Activated CD8-positive, alpha-beta memory T cell treated with anti-CD3 and anti-CD28 coated beads for 4 hours (primary cell): ENCODE measurements around the gene RUNX1.

Experiments
- DNase-seq, 2 donors: peaks; one replicate each; pipeline ENCODE4 v3.0.0-alpha.2; 2020; ENCODE audit warnings: low read depth in 2 of 2

Gene RUNX1

DNA sequence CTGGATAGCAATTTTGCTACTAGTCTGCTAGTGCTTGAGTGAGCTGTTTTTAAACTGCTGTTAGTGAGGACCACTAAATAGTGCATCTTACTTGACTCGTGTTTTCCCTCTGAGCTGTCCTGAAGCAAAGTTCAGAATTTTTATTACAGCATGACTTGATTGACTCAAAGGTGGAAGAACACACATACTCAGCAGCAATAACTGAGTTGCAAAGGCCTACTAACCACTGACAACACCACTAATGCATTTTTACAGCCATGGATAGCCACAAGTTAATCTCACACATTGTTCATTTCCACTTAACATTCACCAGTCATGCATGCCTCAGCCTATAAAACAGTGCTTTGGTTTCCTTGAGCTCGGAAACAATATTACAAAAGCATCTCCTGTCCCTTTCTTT, 148.7 kb downstream of the RUNX1 start:
- DNase-seq = no peak

DNA sequence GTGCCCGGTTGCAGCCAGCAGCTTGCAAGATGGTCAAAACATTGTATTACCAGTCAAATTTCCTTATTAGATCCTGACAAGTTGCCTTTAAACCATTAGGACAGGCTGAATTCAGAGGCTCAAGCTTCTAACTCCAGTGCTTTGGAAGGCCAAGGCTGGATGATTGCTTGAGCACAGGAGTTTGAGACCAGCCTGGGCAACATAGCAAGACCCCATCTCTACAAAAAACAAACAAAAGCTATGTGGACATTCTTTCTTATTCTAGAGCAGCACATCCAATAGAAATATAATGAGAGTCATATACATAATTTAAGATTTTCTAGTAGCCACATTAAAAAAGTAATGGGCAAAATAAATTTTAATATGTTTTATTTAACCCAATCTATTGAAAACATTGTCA, 149.3 kb downstream of the RUNX1 start:
- no peak for DNase-seq

DNA sequence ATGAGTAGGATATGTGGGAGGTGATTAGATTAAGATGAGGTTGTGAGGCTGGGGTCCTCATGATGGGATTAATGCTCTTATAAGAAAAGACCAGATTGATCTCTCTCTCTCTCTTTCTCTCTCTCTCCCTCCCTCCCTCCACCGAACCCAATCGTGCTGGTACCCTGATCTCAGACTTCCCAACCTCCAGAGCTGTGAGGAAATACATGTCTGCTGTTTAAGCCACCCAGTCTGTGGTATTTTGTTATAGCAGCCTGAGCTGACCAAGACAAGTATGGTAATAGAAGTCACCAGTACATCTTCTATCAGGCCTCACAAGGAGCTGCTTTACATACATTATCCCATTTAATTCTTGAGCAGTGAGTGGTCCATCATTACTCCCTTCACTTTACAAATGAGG, 149.8 kb downstream of the RUNX1 start:
- DNase-seq = no peak

DNA sequence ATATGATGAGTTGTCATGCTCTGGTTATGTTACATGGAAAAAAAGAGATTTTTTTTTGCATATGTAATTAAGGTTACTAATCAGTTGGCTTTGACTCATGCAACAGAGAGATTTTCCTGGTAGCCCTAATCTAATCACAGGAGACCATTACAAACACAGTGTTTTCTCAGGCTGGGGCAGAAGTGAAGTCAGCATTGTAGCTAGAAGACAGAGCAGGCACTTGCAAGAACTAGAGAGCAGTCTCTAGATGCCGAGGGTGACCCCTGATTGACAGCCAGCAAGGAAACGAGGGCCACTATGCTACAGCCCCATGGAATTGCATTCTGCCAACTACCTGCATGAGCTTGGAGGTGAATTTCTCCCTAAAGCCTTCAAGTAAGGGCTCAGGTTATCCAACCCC, 151.3 kb downstream of the RUNX1 start:
- no peak for DNase-seq

DNA sequence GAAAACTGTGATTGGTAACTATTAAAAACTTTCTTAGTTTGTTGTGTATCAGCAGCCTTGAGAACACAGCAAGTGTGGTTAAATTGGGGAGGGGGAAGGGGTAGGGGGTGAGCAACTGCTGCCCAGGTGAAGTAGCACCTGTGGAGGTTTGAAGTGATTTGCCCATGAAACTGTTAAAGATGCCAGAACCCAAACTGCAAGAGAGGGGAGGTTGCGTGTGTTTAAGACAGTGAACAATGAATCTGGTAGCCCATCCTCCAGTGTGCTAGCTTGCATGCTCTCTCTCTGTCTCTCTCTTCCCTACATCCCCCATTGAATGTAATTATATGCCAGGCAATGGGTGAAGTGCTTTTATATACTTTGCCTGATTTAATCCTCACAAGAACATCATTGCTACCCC, 154.7 kb downstream of the RUNX1 start:
- DNase-seq = no peak

DNA sequence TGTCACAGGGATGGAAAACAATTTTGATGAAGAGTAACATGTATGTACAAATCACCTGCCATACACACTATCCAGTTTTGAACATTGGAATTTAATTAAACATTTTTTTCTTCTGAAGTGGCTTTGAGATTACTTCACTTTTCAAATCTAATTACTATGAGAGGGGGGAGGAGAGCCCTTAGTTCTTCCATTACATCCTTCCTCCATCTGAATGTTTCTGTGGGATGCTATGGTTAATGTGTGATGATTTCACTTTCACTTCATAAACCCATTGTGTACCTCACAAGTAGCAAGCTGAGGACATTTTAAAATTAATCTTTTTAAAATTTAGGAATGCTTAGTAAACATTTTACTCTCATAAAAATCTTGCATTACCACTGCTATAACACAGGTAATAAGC, 156.9 kb downstream of the RUNX1 start:
- DNase-seq = no peak

DNA sequence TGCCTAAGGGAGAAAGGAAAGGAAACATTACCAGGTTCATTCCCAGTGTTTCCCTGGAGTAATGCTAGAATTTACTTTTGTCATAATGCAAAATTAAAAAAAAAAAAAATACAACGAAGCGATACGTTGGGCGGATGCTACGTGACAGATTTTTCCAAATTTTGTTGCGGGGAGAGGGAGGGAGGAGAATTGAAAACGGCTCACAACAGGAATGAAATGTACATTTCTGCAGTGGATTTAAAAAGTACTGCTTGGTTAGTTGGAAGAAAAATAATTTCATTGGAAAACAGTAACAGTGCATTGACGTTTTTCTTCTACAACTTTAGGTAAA, 157.5 kb downstream of the RUNX1 start:
- no peak for DNase-seq

DNA sequence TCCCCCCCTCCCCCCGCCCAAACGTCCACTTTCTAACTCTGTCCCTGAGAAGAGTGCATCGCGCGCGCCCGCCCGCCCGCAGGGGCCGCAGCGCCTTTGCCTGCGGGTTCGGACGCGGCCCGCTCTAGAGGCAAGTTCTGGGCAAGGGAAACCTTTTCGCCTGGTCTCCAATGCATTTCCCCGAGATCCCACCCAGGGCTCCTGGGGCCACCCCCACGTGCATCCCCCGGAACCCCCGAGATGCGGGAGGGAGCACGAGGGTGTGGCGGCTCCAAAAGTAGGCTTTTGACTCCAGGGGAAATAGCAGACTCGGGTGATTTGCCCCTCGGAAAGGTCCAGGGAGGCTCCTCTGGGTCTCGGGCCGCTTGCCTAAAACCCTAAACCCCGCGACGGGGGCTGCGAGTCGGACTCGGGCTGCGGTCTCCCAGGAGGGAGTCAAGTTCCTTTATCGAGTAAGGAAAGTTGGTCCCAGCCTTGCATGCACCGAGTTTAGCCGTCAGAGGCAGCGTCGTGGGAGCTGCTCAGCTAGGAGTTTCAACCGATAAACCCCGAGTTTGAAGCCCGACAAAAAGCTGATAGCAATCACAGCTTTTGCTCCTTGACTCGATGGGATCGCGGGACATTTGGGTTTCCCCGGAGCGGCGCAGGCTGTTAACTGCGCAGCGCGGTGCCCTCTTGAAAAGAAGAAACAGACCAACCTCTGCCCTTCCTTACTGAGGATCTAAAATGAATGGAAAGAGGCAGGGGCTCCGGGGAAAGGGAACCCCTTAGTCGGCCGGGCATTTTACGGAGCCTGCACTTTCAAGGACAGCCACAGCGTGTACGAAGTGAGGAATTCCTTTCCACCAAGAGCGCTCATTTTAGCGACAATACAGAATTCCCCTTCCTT, 158.1 kb downstream of the RUNX1 start:
- no peak for DNase-seq

DNA sequence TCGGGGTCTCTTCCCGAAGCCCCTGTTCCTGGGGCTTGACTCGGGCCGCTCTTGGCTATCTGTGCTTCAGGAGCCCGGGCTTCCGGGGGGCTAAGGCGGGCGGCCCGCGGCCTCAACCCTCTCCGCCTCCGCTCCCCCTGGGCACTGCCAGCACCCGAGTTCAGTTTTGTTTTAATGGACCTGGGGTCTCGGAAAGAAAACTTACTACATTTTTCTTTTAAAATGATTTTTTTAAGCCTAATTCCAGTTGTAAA, 158.7 kb downstream of the RUNX1 start:
- no peak for DNase-seq

DNA sequence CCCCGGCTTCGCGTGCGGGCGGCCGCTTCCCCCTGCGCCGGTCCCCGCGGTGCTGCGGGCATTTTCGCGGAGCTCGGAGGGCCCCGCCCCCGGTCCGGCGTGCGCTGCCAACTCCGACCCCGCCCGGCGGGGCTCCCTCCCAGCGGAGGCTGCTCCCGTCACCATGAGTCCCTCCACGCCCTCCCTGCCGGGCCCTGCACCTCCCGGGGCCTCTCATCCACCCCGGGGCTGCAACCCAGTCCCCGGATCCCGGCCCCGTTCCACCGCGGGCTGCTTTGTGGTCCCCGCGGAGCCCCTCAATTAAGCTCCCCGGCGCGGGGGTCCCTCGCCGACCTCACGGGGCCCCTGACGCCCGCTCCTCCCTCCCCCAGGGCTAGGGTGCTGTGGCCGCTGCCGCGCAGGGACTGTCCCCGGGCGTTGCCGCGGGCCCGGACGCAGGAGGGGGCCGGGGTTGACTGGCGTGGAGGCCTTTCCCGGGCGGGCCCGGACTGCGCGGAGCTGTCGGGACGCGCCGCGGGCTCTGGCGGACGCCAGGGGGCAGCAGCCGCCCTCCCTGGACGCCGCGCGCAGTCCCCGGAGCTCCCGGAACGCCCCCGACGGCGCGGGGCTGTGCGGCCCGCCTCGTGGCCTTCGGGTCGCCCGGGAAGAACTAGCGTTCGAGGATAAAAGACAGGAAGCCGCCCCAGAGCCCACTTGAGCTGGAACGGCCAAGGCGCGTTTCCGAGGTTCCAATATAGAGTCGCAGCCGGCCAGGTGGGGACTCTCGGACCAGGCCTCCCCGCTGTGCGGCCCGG, 159.2 kb downstream of the RUNX1 start:
- peak; percentile 43 to 48 for DNase-seq

DNA sequence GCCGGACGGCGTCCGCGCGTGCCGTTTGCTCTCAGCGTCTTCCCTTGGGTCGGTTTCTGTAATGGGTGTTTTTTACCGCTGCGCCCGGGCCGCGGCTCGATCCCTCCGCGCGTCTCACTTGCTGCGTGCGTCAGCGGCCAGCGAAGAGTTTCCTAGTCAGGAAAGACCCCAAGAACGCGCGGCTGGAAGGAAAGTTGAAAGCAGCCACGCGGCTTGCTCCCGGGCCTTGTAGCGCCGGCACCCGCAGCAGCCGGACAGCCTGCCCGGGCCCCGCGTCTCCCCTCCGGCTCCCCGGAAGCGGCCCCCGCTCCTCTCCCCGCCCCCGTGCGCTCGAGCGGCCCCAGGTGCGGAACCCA, 159.8 kb downstream of the RUNX1 start:
- DNase-seq = peak in 1 of 2 donors; percentile 47

DNA sequence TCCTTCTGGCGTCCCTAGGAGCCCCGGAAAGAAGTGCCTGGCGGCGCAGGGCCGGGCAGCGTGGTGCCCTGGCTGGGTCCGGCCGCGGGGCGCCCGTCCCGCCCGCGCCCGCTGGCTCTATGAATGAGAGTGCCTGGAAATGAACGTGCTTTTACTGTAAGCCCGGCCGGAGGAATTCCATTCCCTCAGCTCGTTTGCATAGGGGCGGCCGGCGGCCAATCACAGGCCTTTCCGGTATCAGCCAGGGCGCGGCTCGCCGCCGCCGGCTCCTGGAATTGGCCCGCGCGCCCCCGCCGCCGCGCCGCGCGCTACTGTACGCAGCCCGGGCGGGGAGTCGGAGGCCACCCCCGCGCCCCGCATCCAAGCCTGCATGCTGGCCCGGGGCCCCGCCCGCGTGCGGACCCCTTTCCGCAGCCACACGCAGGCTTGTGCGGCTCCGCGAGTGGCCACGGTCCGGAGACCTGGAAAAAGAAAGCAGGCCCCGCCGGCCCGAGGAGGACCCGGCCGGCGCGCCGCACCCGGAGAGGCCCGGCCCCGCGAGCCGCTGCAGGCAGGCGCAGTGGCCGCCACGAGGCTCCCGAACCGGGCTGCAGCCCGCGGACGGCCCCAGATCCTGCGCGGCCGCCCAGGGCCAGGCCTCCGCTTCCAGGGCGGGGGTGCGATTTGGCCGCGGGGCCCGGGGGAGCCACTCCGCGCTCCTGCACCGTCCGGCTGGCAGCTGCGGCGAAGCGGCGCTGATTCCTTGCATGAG, 160.4 kb downstream of the RUNX1 start:
- DNase-seq = peak; percentile 57 to 67

DNA sequence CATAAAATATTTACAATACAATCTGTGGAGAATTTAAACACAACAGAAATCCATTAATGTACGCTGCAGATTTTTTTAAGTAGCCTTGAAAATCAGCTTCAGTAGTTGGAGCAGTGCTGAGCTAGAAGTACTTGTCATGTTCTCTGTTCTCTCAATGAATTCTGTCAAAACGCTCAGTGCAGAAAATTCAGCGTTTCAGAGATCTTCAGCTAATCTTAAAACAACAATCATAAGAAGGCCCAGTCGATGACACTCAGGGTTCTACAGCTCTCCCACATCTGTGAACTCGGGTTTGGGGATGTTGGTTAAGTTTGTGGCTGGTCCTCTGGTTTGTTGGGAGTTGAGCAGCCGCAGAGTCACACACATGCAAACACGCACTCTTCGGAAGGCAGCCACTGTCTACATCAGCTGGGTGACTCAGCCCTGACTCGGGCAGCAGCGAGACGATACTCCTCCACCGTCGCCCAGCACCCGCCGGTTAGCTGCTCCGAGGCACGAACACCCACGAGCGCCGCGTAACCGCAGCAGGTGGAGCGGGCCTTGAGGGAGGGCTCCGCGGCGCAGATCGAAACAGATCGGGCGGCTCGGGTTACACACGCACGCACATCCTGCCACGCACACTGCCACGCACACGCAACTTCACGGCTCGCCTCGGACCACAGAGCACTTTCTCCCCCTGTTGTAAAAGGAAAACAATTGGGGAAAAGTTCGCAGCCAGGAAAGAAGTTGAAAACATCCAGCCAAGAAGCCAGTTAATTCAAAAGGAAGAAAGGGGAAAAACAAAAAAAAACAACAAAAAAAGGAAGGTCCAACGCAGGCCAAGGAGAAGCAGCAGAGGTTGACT, 161.2 kb downstream of the RUNX1 start:
- DNase-seq = peak; percentile 81 to 89

DNA sequence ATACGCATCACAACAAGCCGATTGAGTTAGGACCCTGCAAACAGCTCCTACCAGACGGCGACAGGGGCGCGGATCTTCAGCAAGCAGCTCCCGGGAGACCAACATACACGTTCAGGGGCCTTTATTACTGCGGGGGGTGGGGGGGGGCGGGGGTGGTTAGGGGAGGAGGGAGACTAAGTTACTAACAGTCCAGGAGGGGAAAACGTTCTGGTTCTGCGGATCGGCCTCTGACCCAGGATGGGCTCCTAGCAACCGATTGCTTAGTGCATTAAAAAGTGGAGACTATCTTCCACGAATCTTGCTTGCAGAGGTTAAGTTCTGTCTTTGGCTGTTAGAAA, 162.0 kb downstream of the RUNX1 start:
- no peak for DNase-seq

DNA sequence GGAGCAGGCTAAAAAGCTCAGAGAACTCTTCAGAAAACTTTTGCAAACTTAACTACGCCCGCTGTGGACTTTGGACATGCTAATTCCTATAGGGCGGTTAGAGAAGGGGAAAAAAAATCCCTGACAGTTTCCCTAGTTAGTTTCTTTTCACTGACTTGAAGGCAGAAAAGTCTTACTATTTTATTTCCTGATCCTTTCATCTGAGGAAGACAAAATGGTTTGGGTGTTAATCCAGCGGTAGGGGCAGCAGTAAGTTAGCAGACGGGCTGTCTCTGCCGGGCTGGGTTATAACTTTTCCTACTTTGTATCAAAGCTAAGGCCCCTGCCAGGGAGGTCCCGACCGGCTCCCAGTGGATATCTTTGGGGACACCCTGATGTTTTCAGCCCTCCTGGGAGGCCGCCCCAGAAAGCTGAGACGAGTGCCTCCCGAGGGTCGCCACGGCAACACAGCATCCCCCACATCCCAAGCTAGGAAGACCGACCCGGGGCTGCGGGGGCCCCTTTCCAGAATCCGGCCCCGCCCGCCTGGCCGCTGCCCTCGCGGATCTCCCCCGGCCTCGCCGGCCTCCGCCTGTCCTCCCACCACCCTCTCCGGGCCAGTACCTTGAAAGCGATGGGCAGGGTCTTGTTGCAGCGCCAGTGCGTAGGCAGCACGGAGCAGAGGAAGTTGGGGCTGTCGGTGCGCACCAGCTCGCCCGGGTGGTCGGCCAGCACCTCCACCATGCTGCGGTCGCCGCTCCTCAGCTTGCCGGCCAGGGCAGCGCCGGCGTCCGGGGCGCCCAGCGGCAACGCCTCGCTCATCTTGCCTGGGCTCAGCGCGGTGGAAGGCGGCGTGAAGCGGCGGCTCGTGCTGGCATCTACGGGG, 162.6 kb downstream of the RUNX1 start:
- no peak for DNase-seq

DNA sequence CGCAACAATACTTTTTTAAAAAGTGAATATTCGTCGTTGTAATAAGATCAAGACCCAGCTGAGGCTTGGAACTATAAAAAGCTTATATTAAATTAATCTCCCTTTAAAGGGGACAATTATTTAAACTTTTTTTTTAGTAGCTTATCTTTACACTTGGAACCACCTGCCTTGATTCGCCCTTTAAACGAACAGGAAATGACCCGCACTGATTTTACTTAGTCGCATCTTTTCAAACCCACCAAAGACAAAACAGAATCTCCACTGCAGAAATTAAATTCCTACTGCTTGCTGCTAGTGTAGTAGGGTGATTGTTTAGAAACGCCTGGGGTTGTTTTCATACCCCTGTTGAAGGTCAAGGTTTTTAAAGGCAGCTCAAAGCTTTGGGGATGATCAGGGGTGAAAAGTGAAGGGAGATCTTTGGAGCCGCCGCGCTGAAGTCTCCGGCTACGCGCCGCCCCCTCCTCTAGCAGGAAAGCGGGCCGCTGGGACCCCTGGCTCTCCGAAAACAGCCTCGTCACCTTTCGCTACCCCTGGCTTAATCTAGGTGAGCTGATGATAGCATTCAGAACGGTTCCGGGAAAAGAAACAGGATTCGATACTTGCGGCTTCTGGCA, 163.4 kb downstream of the RUNX1 start:
- no peak for DNase-seq

DNA sequence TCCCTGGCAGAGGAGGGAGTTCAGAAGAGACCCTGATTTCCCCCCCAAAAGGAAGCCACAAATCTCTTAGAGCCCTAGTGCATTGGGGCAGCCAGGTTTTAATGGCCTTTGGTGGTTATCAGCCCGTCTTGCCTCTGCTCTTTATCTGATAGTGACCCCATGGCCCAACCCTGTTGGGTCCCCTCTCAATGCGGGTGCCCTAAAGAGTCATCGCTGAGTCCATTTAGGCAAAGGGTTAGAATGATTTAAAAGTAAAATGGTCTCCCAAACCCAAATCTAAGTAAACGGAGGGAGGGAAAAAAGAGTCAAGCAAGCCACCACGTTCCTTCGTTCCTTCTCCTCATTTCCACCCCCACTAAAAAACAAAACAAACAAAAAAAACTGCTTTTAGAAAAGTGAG, 164.0 kb downstream of the RUNX1 start:
- no peak for DNase-seq

DNA sequence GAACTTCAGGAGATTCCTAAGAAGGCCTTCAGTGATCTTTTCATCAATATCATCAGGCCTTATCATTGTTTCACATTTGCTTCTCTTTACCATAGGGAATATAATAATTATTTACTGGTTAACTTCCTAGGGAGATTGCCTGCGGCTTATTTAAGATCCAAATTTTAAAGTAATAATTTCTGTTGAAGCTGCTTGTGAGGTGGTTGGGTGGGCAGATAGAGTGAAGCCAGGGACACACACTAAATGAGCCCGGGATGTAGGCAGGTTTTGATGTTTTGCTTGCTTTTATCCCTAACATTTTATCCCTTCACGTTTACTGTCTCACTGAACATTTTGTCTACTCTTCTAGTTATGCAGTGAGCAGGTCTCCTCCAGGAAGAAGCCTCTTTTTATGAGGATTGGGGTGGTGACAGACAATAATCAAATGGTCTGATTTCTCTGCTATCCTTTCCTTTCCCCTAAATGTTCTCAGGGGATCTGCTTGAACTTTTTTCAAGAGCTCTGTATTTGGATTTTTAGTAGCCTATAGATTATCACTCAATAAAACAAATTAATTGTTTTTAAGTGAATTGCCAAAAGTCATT, 164.7 kb downstream of the RUNX1 start:
- no peak for DNase-seq

DNA sequence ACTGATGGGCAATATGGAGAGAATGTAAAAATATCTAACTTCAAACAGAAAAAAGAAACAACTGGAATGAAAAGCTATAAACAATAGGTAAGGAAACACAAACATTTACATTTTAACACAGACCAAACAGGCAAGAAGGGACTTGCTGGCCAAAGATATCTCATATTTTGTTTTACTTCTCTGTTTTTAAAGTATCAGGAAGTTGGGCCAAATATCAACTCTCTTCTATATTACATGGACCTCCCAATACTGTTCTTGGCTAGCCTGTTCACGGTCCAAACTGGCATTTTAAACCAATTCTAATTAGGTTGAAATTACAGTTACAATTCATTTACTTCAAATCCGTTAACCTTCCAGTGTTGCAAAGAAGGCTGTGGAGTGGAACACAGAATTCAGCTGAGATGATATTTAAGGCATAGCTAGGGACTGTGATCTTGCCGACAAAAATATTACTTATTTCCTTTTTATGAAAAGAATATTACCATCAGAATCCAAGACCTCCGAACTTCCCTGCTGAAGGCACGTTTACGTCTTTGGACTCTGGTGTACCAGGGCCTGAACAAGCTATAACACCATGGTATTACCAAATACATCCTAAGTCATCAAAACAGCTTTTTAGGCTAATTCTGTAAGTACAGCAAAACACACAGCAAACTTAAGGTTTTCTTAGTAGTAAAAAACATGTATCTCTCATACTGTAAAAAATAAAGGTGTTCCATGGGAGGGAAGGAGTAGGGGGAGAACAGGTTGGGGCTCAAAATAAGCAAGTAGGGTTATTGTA, 165.4 kb downstream of the RUNX1 start:
- no peak for DNase-seq

DNA sequence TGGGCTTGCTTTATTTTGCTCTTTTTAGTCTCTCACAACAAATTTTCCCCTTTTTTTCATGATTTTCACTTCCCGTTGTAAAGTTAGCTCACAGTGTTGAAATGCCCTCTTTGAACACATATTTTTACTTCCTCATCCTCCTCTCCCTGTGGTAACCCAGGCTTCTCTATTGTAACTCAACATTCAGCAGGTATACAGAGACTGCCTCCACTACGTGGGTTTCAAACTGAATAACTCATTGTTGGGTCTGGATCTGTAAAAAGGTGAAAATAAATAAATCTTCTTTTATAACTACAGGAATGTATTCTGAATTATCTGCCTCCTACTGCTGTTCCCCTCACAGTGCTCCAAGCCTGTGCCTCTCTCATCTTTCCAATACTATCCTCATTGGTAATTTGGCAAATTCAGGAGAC, 166.4 kb downstream of the RUNX1 start:
- DNase-seq = no peak
